Prostate gland (tissue), 2 donors: ENCODE measurements around the gene RAPGEF4. TPM values are rescaled to one million over a fixed set of nuclear protein-coding genes. Genes with fewer than 3 reads are reported as not detected.

Experiments used
- DNase-seq: peaks from one replicate; pipeline ENCODE4 v3.0.0-alpha.2; 2019; ENCODE audit warnings: low spot score
- H3K27ac ChIP-seq, 2 donors: fragments of 200-600 bp; sonication (generic); 2 replicates each; pipeline ENCODE4 v1.5.1; 2017 to 2019
- H3K27me3 ChIP-seq: fragments of 200-600 bp; sonication (generic); replicated peaks from 2 replicates; pipeline ENCODE4 v1.5.1; 2019; ENCODE audit not compliant: insufficient read depth
- H3K36me3 ChIP-seq, 2 donors: fragments of 200-600 bp; sonication (generic); 1 replicate in 1 of 2; 2 replicates in 1 of 2; pipeline versions ENCODE4 v1.5.1 to v1.8.1; 2017 to 2019
- H3K4me1 ChIP-seq: fragments of 200-600 bp; sonication (generic); replicated peaks from 2 replicates; pipeline ENCODE4 v1.5.1; 2019
- H3K4me3 ChIP-seq, 2 donors: fragments of 200-600 bp; sonication (generic); 2 replicates each; pipeline ENCODE4 v1.5.1; 2017 to 2019
- H3K9me3 ChIP-seq: fragments of 200-600 bp; sonication (generic); 2 replicates; pipeline ENCODE4 v1.5.1; 2017
- CTCF ChIP-seq, 4 experiments: fragments of 200-600 bp in 2 of 4; fragments of 450-650 bp in 2 of 4; sonication (generic) in 2 of 4; IDR thresholded peaks; 1 replicate in 3 of 4; 2 replicates in 1 of 4; pipeline ENCODE4 v1.5.1; 2016 to 2019; ENCODE audit warnings: antibody characterized with exemption in 4 of 4, mild to moderate bottlenecking in 2 of 4, moderate library complexity in 2 of 4
- POLR2A ChIP-seq: fragments of 450-650 bp; IDR thresholded peaks from one replicate; pipeline ENCODE4 v1.6.1; 2016; ENCODE audit warnings: antibody characterized with exemption, mild to moderate bottlenecking
- POLR2AphosphoS5 ChIP-seq: sonication (generic); formaldehyde crosslinking; IDR thresholded peaks from one replicate; pipeline ENCODE4 v1.6.1; 2017; ENCODE audit warnings: antibody characterized with exemption
- WGBS: methylation state at CpG from one replicate; pipeline ENCODE4 v1.1.5; 2018; 5-methylcytosine and 5-hydroxymethylcytosine counted together
- intact Hi-C: fragments of 100-400 bp; cut with DNase I; formaldehyde crosslinking; loops from one replicate; pipeline ENCODE4 v1.14.2; 2022
- total RNA-seq, 2 donors: library from RNA; depleted of rRNA; stranded (reverse); fragments of >200 nt; gene quantifications; one replicate each; pipeline ENCODE4 v1.1.0, GENCODE V29; 2016

The RAPGEF4 gene
- total RNA-seq, 2 donors from 2014 or later: 7.3 to 31.0 TPM

GRCh38 chr2:173021939-173022371, 286.3 kb downstream of the RAPGEF4 start:
- 23% methylated on average over 9 of the region's 9 CpGs for WGBS
- no peaks in the 10 kb centered on the region for H3K9me3 ChIP-seq
- intact Hi-C loops: loop anchor here (5.0 to 10.0 kb wide), 2 partner anchors 45 to 333 kb away; partner anchors contain the start of gene CDCA7
- TF ChIP-seq CTCF (IDR thresholded peaks at IDR 0.05) (peak in 3 of 4 experiments; percentile 3 to 49 (median 45)), POLR2A (no peak), POLR2AphosphoS5 (no peak)
- no peaks in the 10 kb centered on the region for H3K4me1 ChIP-seq
- H3K27me3 ChIP-seq: no peaks in the 10 kb centered on the region
- no peak overlapping the region for H3K4me3 ChIP-seq
- no peak overlapping the region for H3K27ac ChIP-seq
- no peaks in the 10 kb centered on the region for H3K36me3 ChIP-seq
- no peak for DNase-seq

GRCh38 chr2:173023718-173024117, 288.1 kb downstream of the RAPGEF4 start:
- H3K9me3 ChIP-seq: no peaks in the 10 kb centered on the region
- no peak for TF ChIP-seq POLR2AphosphoS5
- TF ChIP-seq CTCF (IDR thresholded peaks at IDR 0.05): no peak
- TF ChIP-seq POLR2A: no peak
- intact Hi-C loops: loop anchor here (5.0 to 10.0 kb wide), 2 partner anchors 46 to 331 kb away; partner anchors contain the start of gene CDCA7
- no peak overlapping the region for H3K27ac ChIP-seq
- DNase-seq: no peak
- no peaks in the 10 kb centered on the region for H3K4me1 ChIP-seq
- 83% methylated on average over 5 of the region's 5 CpGs for WGBS
- H3K4me3 ChIP-seq: no peak overlapping the region
- no peaks in the 10 kb centered on the region for H3K36me3 ChIP-seq
- no peaks in the 10 kb centered on the region for H3K27me3 ChIP-seq

GRCh38 chr2:173026479-173026878, 290.8 kb downstream of the RAPGEF4 start:
- Histone ChIP-seq H3K27ac (no peak overlapping the region), H3K4me1 (no peaks in the 10 kb centered on the region)

GRCh38 chr2:173027181-173028128, 291.8 kb downstream of the RAPGEF4 start:
- no peak overlapping the region for H3K4me3 ChIP-seq
- DNase-seq: peak; percentile 93
- H3K27ac ChIP-seq: peak overlapping the region; percentile 38 to 41
- no peaks in the 10 kb centered on the region for H3K27me3 ChIP-seq
- no peaks in the 10 kb centered on the region for H3K9me3 ChIP-seq
- H3K36me3 ChIP-seq: no peaks in the 10 kb centered on the region
- intact Hi-C loops: loop anchor here (1.0 to 10.0 kb wide), 4 partner anchors 50 to 327 kb away; partner anchors contain the start of genes CDCA7 and MAP3K20
- no peak for TF ChIP-seq POLR2A
- TF ChIP-seq CTCF (IDR thresholded peaks at IDR 0.05): peak; percentile 95 to 97 (median 95)
- TF ChIP-seq POLR2AphosphoS5: peak; percentile 73
- 9% methylated on average over 8 of the region's 8 CpGs for WGBS
- H3K4me1 ChIP-seq: no peaks in the 10 kb centered on the region

More at GRCh38 chr2:173026479-173026878, 290.8 kb downstream of the RAPGEF4 start:
- 41% methylated on average over 1 of the region's 1 CpG for WGBS
- H3K36me3 ChIP-seq: no peaks in the 10 kb centered on the region
- H3K27me3 ChIP-seq: no peaks in the 10 kb centered on the region
- no peak for DNase-seq
- no peaks in the 10 kb centered on the region for H3K9me3 ChIP-seq
- intact Hi-C loops: loop anchor here (5.0 to 10.0 kb wide), 3 partner anchors 51 to 328 kb away; partner anchors contain the start of genes CDCA7 and MAP3K20
- no peak overlapping the region for H3K4me3 ChIP-seq
- TF ChIP-seq CTCF (IDR thresholded peaks at IDR 0.05) (no peak), POLR2A (no peak), POLR2AphosphoS5 (no peak)
